OCI-LY3 (cell line): ENCODE results near the gene LPP.

Experiments
- H2AFZ ChIP-seq: fragments of 200-600, 300-600 bp; shearing (Covaris generic); 2 replicates; pipeline ENCODE4 v1.6.0; 2014; ENCODE audit warnings: antibody characterized with exemption, low read depth, low read length
- H3K27ac ChIP-seq: fragments of 200-600, 300-600 bp; sonication (generic); 2 replicates; pipeline ENCODE4 v1.5.1; 2014; ENCODE audit warnings: mild to moderate bottlenecking, low read length, moderate library complexity, mixed read lengths
- H3K27me3 ChIP-seq: fragments of 200-600, 300-600 bp; sonication (generic); 2 replicates; pipeline ENCODE4 v1.6.1; 2014; ENCODE audit warnings: low read depth, low read length, mixed read lengths
- H3K36me3 ChIP-seq: fragments of 200-600, 300-600 bp; sonication (generic); replicated peaks from 2 replicates; pipeline ENCODE3; 2014; ENCODE audit warnings: low read depth, low read length, mixed read lengths
- H3K4me1 ChIP-seq: fragments of 300-600, 200-600 bp; sonication (generic); 2 replicates; pipeline ENCODE4 v1.6.1; 2014; ENCODE audit warnings: low read length, mixed read lengths
- H3K4me2 ChIP-seq: fragments of 200-600, 300-600 bp; sonication (generic); 2 replicates; pipeline ENCODE4 v1.6.1; 2014; ENCODE audit warnings: low read length, mixed read lengths
- H3K4me3 ChIP-seq: fragments of 300-600, 200-600 bp; sonication (generic); 2 replicates; pipeline ENCODE4 v1.5.1; 2014; ENCODE audit warnings: antibody characterized with exemption, mild to moderate bottlenecking, low read length, moderate library complexity
- H3K79me2 ChIP-seq: fragments of 300-600, 200-600 bp; shearing (Covaris generic); 2 replicates; pipeline ENCODE4 v1.6.1; 2014; ENCODE audit warnings: mild to moderate bottlenecking, low read length, mixed read lengths
- H3K9ac ChIP-seq: fragments of 300-600, 200-600 bp; shearing (Covaris generic); 2 replicates; pipeline ENCODE4 v1.6.0; 2014; ENCODE audit warnings: mild to moderate bottlenecking, low read length, moderate library complexity
- H3K9me3 ChIP-seq: fragments of 200-600, 300-600 bp; shearing (Covaris generic); 2 replicates; pipeline ENCODE4 v1.6.1; 2014; ENCODE audit warnings: low read length, mixed read lengths; ENCODE audit not compliant: insufficient read depth
- H4K20me1 ChIP-seq: fragments of 200-600, 300-600 bp; sonication (generic); 2 replicates; pipeline ENCODE4 v1.6.1; 2016; ENCODE audit warnings: low read length, mixed read lengths; ENCODE audit not compliant: insufficient read depth
- CTCF ChIP-seq: fragments of 200-600, 300-600 bp; sonication (generic); IDR thresholded peaks from 2 replicates; pipeline ENCODE4 v1.5.1; 2014; ENCODE audit warnings: antibody characterized with exemption, low read length, low read depth
- EZH2phosphoT487 ChIP-seq: fragments of 200-600 bp; shearing (Covaris generic); IDR thresholded peaks from 2 replicates; pipeline ENCODE4 v1.6.1; 2018; ENCODE audit warnings: antibody characterized with exemption, mixed run types, low read depth

LPP gene

DNA sequence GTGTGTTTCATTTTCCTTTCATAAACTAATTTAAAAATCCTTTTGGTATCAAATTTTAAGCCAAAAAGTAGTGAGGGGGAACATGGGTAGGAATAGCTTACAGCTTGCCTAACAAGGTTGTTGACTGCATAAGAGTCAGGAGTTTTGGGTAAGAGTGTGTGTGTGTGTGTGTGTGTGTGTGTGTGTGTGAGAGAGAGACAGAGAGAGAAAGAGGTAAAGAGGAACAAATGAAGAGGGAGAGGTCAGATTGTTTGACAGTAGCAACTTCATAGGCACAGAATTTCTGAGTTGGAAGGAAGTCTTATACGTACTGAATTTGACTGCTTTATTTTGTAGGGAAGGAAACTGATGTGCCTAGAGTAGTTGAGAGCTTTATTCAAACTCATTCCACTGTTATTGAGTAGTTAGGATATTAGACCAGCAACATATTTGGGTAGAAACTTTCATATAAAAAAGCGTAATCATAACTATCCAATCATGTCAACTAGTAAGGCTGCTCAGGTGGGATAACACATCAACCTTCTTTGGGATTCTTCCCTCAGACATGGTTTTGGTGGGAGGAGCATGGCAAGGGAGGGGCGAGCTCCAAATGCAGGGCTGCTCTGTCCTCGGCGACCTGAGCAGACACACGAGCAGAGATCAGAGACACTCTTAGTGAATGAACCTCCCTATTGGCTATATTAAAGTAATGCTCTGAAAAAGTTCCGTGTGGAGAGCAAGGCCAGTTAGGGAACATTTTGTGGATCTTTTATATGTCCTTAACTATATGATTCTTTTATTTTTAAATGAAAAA lies 86.4 kb downstream of the LPP start:
- H3K4me2 ChIP-seq = no peak overlapping the region
- no peak for TF ChIP-seq CTCF
- TF ChIP-seq EZH2phosphoT487 = no peak
- H3K4me3 ChIP-seq = no peak overlapping the region
- no peak overlapping the region for H3K27ac ChIP-seq
- no peak overlapping the region for H3K9ac ChIP-seq
- no peaks in the 10 kb centered on the region for H4K20me1 ChIP-seq
- H3K4me1 ChIP-seq = peaks cover 42% of the 10 kb centered on the region
- H3K27me3 ChIP-seq = no peaks in the 10 kb centered on the region
- H3K79me2 ChIP-seq = no peaks in the 10 kb centered on the region
- H3K36me3 ChIP-seq = no peaks in the 10 kb centered on the region
- H2AFZ ChIP-seq = no peak overlapping the region
- H3K9me3 ChIP-seq = peaks cover 8% of the 10 kb centered on the region; the same call in 1 of the 2 replicates

- Histone ChIP-seq H4K20me1 (no peaks in the 10 kb centered on the region), H2AFZ (no peak overlapping the region), H3K9ac (no peak overlapping the region), H3K27ac (no peak overlapping the region), H3K79me2 (no peaks in the 10 kb centered on the region), H3K4me3 (no peak overlapping the region), H3K4me1 (peaks cover 42% of the 10 kb centered on the region), H3K9me3 (peaks cover 8% of the 10 kb centered on the region; the same call in 1 of the 2 replicates), H3K27me3 (no peaks in the 10 kb centered on the region), H3K4me2 (no peak overlapping the region), H3K36me3 (no peaks in the 10 kb centered on the region)
- TF ChIP-seq EZH2phosphoT487 (no peak), CTCF (no peak)
Observed at GRCh38 chr3:188241072-188241471, 87.1 kb downstream of the LPP start.

DNA sequence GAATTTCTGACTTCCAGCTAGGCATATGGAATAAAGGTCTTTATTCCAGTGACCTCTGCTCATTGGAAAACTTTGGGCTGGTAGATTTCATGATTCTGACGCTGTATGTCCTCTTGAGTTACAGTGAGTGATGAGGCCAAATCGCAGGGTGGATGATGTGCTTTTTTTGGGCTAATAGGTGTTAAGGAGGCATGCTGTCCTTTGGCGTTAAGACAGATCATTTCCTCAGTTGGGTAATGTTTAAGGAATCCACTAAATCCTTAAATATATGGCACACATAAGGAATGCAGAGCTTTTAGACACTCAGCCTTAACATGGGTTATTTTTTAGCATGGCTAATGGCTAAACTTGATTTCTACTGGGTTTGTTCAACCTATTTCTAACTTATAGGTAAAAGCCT lies 87.9 kb downstream of the LPP start:
- peaks cover 8% of the 10 kb centered on the region; the same call in 1 of the 2 replicates for H3K9me3 ChIP-seq
- no peaks in the 10 kb centered on the region for H3K79me2 ChIP-seq
- peaks cover 42% of the 10 kb centered on the region for H3K4me1 ChIP-seq
- H3K27ac ChIP-seq = peak overlapping the region; percentile 59
- no peak overlapping the region for H3K4me3 ChIP-seq
- H3K4me2 ChIP-seq = peak overlapping the region; percentile 76
- H3K9ac ChIP-seq = no peak overlapping the region
- no peaks in the 10 kb centered on the region for H3K36me3 ChIP-seq
- TF ChIP-seq CTCF = no peak
- no peak for TF ChIP-seq EZH2phosphoT487
- H4K20me1 ChIP-seq = no peaks in the 10 kb centered on the region
- no peaks in the 10 kb centered on the region for H3K27me3 ChIP-seq
- no peak overlapping the region for H2AFZ ChIP-seq

DNA sequence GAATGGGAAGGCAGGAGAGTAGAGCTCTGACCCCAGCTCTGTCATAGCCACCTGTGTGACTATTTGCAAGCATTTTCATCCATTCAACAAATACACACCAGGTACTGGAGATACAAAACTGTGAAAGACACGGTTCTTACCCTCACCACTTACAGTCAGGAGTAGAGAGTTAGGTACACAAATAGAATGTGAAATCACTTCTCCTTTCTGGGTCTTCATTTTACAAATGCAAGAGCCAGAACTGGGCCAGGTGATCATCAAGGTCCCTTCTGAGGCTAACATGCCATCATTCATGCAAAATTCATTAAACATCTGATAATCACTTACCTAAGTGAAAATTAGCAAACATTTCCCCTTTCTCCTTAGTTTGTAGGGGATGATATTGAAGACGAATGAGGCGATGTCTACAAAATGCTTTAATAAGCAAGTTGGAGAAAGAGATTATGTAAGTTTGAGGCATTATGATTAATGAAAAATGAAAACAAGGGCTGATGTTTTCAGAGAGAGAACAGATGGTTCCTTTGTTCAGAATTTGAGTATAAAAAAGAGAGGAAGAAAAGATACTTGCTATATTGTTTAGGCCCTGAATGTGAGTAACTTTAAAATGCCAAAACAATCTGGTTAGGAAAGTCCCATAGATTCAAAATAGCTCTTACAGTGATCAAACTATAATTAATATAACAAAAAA lies 88.6 kb downstream of the LPP start:
- H3K4me2 ChIP-seq = peak overlapping the region; percentile 76
- H4K20me1 ChIP-seq = no peaks in the 10 kb centered on the region
- no peaks in the 10 kb centered on the region for H3K27me3 ChIP-seq
- no peaks in the 10 kb centered on the region for H3K36me3 ChIP-seq
- H3K9ac ChIP-seq = peak overlapping the region; percentile 33; the same call in 1 of the 2 replicates
- no peak overlapping the region for H2AFZ ChIP-seq
- H3K79me2 ChIP-seq = no peaks in the 10 kb centered on the region
- peak overlapping the region; percentile 34 for H3K4me3 ChIP-seq
- H3K9me3 ChIP-seq = peaks cover 8% of the 10 kb centered on the region; the same call in 1 of the 2 replicates
- peaks cover 42% of the 10 kb centered on the region for H3K4me1 ChIP-seq
- TF ChIP-seq CTCF = no peak
- TF ChIP-seq EZH2phosphoT487 = no peak
- H3K27ac ChIP-seq = peak overlapping the region; percentile 59
